ENCODE results near the gene TNK2. TPM values are rescaled to one million over a fixed set of nuclear protein-coding genes. Genes with fewer than 3 reads are reported as not detected.
"Not testable (repeated sequence)": the region's sequence is repeated elsewhere in the genome, so short reads cannot be mapped to it uniquely, and the experiment has no call there.

The TNK2 gene
- total and polyA plus RNA-seq, 2 of the 8 experiments (the other 6 are each of a cell fraction or from before 2014, with no cell fraction given) = 10.4 to 33.9 TPM

DNA sequence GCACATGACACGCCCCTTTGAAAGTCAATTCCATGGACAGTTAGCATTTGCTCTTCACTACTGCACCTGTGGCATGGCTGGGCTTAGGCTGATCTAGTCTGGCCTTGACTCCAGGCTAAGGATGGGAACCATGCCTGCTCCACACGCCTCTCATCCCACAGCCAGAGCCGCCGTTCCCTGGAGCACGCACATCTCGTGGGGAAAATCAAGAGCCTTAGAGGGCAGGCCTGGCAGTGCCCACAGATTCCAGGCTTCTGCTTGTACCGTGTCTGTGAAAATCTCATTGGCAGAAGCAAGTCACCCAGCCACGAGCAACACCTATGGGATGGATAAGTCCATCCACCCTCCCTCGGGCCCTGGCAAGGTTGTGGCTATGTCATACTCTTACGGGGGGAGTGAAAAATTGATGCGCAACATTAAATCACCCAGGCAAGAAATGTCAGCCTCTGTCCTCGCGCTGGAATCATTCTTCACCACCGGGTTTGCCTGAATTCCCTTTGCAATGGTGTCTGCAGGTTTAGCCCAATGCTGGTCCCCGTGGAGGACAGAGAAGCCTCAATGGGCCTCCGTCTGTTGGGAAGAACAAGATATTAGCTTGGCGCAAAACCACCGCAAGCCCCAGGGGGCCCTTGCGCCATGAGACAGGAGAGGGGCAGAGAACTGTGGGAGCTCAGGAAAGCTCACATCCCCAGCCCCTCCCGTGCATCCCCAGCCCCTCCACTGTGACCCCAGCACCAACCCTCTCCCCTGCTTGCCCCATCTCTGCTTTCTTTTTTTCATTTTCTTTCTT, 38.8 kb upstream of the TNK2 start:
- POLR2A ChIA-PET (ENCODE audit: partially characterized antibody); H3K56ac ChIP-seq (replicated peaks; ENCODE audit: insufficient read length, low read depth, low read length); H3K4me1 ChIP-seq (replicated peaks in 1 of 4; ENCODE audit: control insufficient read depth in 3 of 4, insufficient read depth in 4 of 4, low read length in 3 of 4); H2BK15ac ChIP-seq (ENCODE audit: low read length); H4K5ac ChIP-seq (ENCODE audit: insufficient read length, low read depth, low read length); H3K4ac ChIP-seq (replicated peaks; ENCODE audit: insufficient read length, low read depth, low read length); H2BK20ac ChIP-seq (ENCODE audit: low read length); H3K36me3 ChIP-seq (ENCODE audit: control insufficient read depth in 2 of 4, insufficient read depth in 4 of 4, low read length in 3 of 4); H3K23ac ChIP-seq (ENCODE audit: insufficient read length); H4K20me1 ChIP-seq (replicated peaks in 1 of 2; ENCODE audit: control insufficient read depth in 1 of 2, insufficient read depth in 2 of 2, low read length in 2 of 2); FAIRE-seq; H2BK5ac ChIP-seq (ENCODE audit: low read depth, low read length); H3K27me3 ChIP-seq (replicated peaks in 1 of 4; ENCODE audit: control insufficient read depth in 3 of 4, extremely low read depth in 1 of 4, insufficient read depth in 3 of 4, low read length in 3 of 4); H3K9ac ChIP-seq (replicated peaks in 1 of 4; ENCODE audit: extremely low read depth in 1 of 4, low read depth in 3 of 4, low read length in 3 of 4); H3K79me2 ChIP-seq (ENCODE audit: control insufficient read depth in 1 of 2, insufficient read depth in 2 of 2, low read length in 2 of 2); H2AK5ac ChIP-seq (ENCODE audit: low read depth, low read length); H2AFZ ChIP-seq (ENCODE audit: low read length); H2BK120ac ChIP-seq (replicated peaks; ENCODE audit: low read depth, low read length); H3K4me3 ChIP-seq (ENCODE audit: extremely low read depth in 1 of 4, insufficient read depth in 2 of 4, low read depth in 3 of 4, low read length in 4 of 4); DNase-seq (ENCODE audit: low read depth in 1 of 2, low spot score in 2 of 2); H3K27ac ChIP-seq (ENCODE audit: low read depth, low read length); H3K18ac ChIP-seq (ENCODE audit: extremely low read depth, low read length); H3K79me1 ChIP-seq (ENCODE audit: low read depth, low read length); H4K91ac ChIP-seq (replicated peaks; ENCODE audit: insufficient read length, low read length); H2BK12ac ChIP-seq (ENCODE audit: low read depth, low read length); H3K4me2 ChIP-seq (ENCODE audit: insufficient read depth in 1 of 2, low read depth in 2 of 2, low read length in 2 of 2); H3K14ac ChIP-seq (ENCODE audit: insufficient read length); H3K23me2 ChIP-seq (ENCODE audit: low read depth, low read length); H4K8ac ChIP-seq (ENCODE audit: extremely low read depth, insufficient read depth, low read length): not testable (repeated sequence)
- CTCF ChIA-PET (ENCODE audit: partially characterized antibody) = interaction anchor here (0.7 to 1.2 kb wide), 2 partner anchors 9 to 26 kb away, joined by 3 to 4 read pairs; no protein-coding TSS in a partner anchor
- WGBS, 2 experiments (ENCODE audit: extremely low coverage in 1 of 2, insufficient coverage in 1 of 2, insufficient read length in 1 of 2, insufficient replicate concordance in 2 of 2, low coverage in 1 of 2, low lambda C conversion rate in 2 of 2, missing lambda C conversion rate in 1 of 2) = 93% methylated on average over 19 of the region's 20 CpGs; no CpG with 5 or more reads in 1 of the 2 experiments
- H3K9me3 ChIP-seq (ENCODE audit: insufficient read depth in 2 of 2, low read depth in 1 of 2, low read length in 1 of 2) = peaks cover 12 to 18% of the 10 kb centered on the region in 2 experiments; a peak in 3 of 4 replicates
